ENCODE data around the gene COL24A1.

The COL24A1 gene

GRCh38 chr1:85697895-85698294, 458.7 kb downstream of the COL24A1 start:
- no peak for DNase-seq (ENCODE audit: low read depth in 2 of 2, low spot score in 1 of 2)

- DNase-seq (ENCODE audit: low read depth in 2 of 2, low spot score in 1 of 2) = no peak
Observed at GRCh38 chr1:85692730-85693314, 463.8 kb downstream of the COL24A1 start.

GRCh38 chr1:85689775-85690404, 466.7 kb downstream of the COL24A1 start:
- DNase-seq (ENCODE audit: low read depth in 2 of 2, low spot score in 1 of 2) = no peak

- no peak for DNase-seq (ENCODE audit: low read depth in 2 of 2, low spot score in 1 of 2)
Observed at GRCh38 chr1:85683292-85684025, 473.1 kb downstream of the COL24A1 start.

GRCh38 chr1:85681087-85681486, 475.5 kb downstream of the COL24A1 start:
- no peak for DNase-seq (ENCODE audit: low read depth in 2 of 2, low spot score in 1 of 2)
